ENCODE results near the gene ADD3. TPM values are rescaled to one million over a fixed set of nuclear protein-coding genes. Genes with fewer than 3 reads are reported as not detected.
A peak's percentile ranks its signal among the peaks of the same experiment; 100 is the strongest.
"Not testable (repeated sequence)": the region's sequence is repeated elsewhere in the genome, so short reads cannot be mapped to it uniquely, and the experiment has no call there.

Gene ADD3
- total and polyA plus RNA-seq, 2 of the 13 experiments (the other 11 are each of a cell fraction or from before 2014, with no cell fraction given): 44.7 to 57.5 TPM

DNA sequence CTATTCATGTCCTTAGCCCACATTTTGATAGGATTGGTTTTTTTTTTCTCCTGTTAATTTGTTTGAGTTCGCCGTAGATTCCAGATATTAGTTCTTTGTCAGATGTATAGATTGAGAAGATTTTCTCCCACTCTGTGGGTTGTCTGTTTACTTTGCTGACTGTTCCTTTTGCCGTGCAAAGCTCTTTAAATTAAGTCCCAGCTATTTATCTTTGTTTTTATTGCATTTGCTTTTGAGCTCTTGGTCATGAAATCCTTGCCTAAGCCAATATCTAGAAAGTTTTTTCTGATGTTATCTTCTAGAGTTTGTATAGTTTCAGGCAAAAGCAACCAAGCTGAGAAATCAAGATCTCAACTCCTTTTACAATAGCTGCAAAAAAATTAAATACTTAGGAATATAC is 22.0 kb upstream of the ADD3 start:
- H3K4me1 ChIP-seq (ENCODE audit: insufficient read depth, low read length); H3K36me3 ChIP-seq (replicated peaks in 1 of 2; ENCODE audit: control insufficient read depth in 1 of 2, insufficient read depth in 2 of 2, low read length in 2 of 2); H3K4me3 ChIP-seq (replicated peaks in 1 of 3; ENCODE audit: insufficient read depth in 1 of 3, low read depth in 2 of 3, low read length in 3 of 3); ATAC-seq; in situ Hi-C loops (cut with HindIII; ENCODE audit: extremely low pct_ligation_motif_present, low pct_unique_long_range_greater_than_20kb); H2AFZ ChIP-seq (ENCODE audit: low read length); BruUV-seq (replicated peaks); H3K9me3 ChIP-seq (ENCODE audit: low read length); H3K27me3 ChIP-seq (ENCODE audit: control insufficient read depth in 1 of 2, insufficient read depth in 2 of 2, low read length in 2 of 2); H4K20me1 ChIP-seq (ENCODE audit: insufficient read depth, low read length); CTCF ChIA-PET (ENCODE audit: low intra/inter-chr PET ratio, low total read pairs); FAIRE-seq; H3K9ac ChIP-seq (ENCODE audit: insufficient read depth, low read depth, low read length); intact Hi-C loops (cut with micrococcal nuclease; ENCODE audit: unreplicated experiment); POLR2A ChIA-PET; DNase-seq (ENCODE audit: low spot score); H3K4me2 ChIP-seq (ENCODE audit: low read depth, low read length); H3K79me2 ChIP-seq (ENCODE audit: insufficient read depth, low read length); H3K27ac ChIP-seq (ENCODE audit: extremely low read length, insufficient read depth, low read length): not testable (repeated sequence)
- 71% methylated on average over 3 of the region's 3 CpGs for WGBS (ENCODE audit: low lambda C conversion rate)

DNA sequence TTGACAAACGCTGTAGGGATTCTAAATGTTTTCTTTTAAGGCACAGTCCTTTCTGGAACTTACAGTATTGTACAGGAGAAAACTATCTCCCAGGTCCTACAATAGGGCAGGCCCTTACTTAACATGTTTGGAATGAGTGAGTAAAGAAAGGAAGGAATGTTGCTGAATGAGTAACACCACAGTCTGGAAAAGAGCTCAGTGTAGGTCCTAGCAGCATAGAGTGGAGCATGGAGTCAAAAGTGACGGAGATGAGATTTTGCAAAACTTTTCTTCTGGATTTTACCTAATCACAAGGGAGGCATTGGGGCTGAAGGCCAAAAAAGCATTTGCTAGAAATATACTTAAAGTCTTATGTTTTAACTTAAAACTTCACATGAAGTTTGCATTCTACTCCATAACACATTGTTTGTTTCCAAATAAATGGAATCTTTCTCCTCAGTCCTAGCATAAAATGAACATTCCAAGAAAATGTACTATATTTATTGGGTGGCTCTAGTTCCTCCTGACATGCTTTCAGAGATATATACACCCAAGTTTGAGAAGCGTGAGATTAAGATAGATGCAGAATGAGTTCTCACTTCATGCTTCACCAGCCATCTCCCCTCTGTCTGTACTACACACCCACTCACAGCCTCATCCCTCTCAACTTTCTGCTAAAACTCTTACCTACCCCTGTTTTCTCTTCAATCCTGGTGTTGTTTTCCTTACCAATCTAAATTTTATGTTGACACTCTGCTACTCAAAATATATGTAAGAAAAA is 20.2 kb upstream of the ADD3 start:
- no peak overlapping the region for H2AFZ ChIP-seq (ENCODE audit: low read length)
- peaks cover 13% of the 10 kb centered on the region; the same call in 1 of the 2 replicates for H3K4me1 ChIP-seq (ENCODE audit: insufficient read depth, low read length)
- H3K27me3 ChIP-seq (ENCODE audit: control insufficient read depth in 1 of 2, insufficient read depth in 2 of 2, low read length in 2 of 2): no peaks in the 10 kb centered on the region
- no peak overlapping the region for H3K4me3 ChIP-seq (replicated peaks in 1 of 3; ENCODE audit: insufficient read depth in 1 of 3, low read depth in 2 of 3, low read length in 3 of 3)
- H3K4me2 ChIP-seq (ENCODE audit: low read depth, low read length): no peak overlapping the region
- H3K79me2 ChIP-seq (ENCODE audit: insufficient read depth, low read length): no peaks in the 10 kb centered on the region
- no peak overlapping the region for H3K27ac ChIP-seq (ENCODE audit: extremely low read length, insufficient read depth, low read length)
- DNase-seq (ENCODE audit: low spot score) (peak; percentile 67), ATAC-seq (peak; percentile 85; the same call in 2 of the 3 replicates), FAIRE-seq (no peak)
- ChIA-PET POLR2A (interaction anchor here (1.2 to 1.7 kb wide), 3 partner anchors 10 to 20 kb away, joined by 3 to 5 read pairs (median 4); partner anchors contain the start of gene ADD3), CTCF (ENCODE audit: low intra/inter-chr PET ratio, low total read pairs) (no interaction called here)
- no peak for TF ChIP-seq IKZF1 (IDR thresholded peaks at IDR 0.05)
- peak; percentile 47 for TF ChIP-seq TEAD3 (CRISPR knock-in tag; optimal IDR thresholded peaks at IDR 0.05; ENCODE audit: borderline replicate concordance)
- H3K9ac ChIP-seq (ENCODE audit: insufficient read depth, low read depth, low read length): no peak overlapping the region
- intact Hi-C loops (cut with micrococcal nuclease; ENCODE audit: unreplicated experiment): no loop called here
- H3K36me3 ChIP-seq (replicated peaks in 1 of 2; ENCODE audit: control insufficient read depth in 1 of 2, insufficient read depth in 2 of 2, low read length in 2 of 2): no peaks in the 10 kb centered on the region
- WGBS (ENCODE audit: low lambda C conversion rate): 74% methylated on average over 3 of the region's 3 CpGs
- in situ Hi-C loops (cut with HindIII; ENCODE audit: extremely low pct_ligation_motif_present, low pct_unique_long_range_greater_than_20kb): no loop called here
- H3K9me3 ChIP-seq (ENCODE audit: low read length): no peaks in the 10 kb centered on the region
- no peaks in the 10 kb centered on the region for H4K20me1 ChIP-seq (ENCODE audit: insufficient read depth, low read length)
- no TSS peak for BruUV-seq (replicated peaks)

Measured in HepG2 (cell line).